ENCODE data around the gene ACKR4.

GRCh38 chr3:132556508-132557159, 40.4 kb upstream of the ACKR4 start:
- TF ChIP-seq POLR2A (IDR thresholded peaks at IDR 0.05) = no peak
- TF ChIP-seq, protein P1, sequence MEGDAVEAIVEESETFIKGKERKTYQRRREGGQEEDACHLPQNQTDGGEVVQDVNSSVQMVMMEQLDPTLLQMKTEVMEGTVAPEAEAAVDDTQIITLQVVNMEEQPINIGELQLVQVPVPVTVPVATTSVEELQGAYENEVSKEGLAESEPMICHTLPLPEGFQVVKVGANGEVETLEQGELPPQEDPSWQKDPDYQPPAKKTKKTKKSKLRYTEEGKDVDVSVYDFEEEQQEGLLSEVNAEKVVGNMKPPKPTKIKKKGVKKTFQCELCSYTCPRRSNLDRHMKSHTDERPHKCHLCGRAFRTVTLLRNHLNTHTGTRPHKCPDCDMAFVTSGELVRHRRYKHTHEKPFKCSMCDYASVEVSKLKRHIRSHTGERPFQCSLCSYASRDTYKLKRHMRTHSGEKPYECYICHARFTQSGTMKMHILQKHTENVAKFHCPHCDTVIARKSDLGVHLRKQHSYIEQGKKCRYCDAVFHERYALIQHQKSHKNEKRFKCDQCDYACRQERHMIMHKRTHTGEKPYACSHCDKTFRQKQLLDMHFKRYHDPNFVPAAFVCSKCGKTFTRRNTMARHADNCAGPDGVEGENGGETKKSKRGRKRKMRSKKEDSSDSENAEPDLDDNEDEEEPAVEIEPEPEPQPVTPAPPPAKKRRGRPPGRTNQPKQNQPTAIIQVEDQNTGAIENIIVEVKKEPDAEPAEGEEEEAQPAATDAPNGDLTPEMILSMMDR (IDR thresholded peaks at IDR 0.05) = no peak

Measured in adrenal gland (tissue), 5 donors.